SU-DHL-6 (cell line): ENCODE measurements around the gene DEPDC1B.
"Not testable (repeated sequence)": the region's sequence is repeated elsewhere in the genome, so short reads cannot be mapped to it uniquely, and the experiment has no call there.

Experiments used
- H2AFZ ChIP-seq: fragments of 200-600 bp; sonication (generic); 2 replicates; pipeline ENCODE4 v1.6.1; 2014; ENCODE audit warnings: low read depth, mild to moderate bottlenecking, moderate library complexity, mixed read lengths, antibody characterized with exemption, low read length; ENCODE audit not compliant: severe bottlenecking
- H3F3A ChIP-seq: fragments of 200-600 bp; shearing (Covaris generic); 2 replicates; pipeline ENCODE4 v1.6.0; 2016; ENCODE audit warnings: antibody characterized with exemption, mild to moderate bottlenecking; ENCODE audit not compliant: insufficient read depth
- H3K27ac ChIP-seq: fragments of 200-600 bp; sonication (generic); 2 replicates; pipeline ENCODE4 v1.5.1; 2016; ENCODE audit warnings: low read depth, mild to moderate bottlenecking, low read length, moderate library complexity, mixed read lengths
- H3K27me3 ChIP-seq: fragments of 200-600 bp; sonication (generic), shearing (Covaris generic); 2 replicates; pipeline ENCODE4 v1.6.0; 2014; ENCODE audit warnings: mild to moderate bottlenecking, low read length
- H3K36me3 ChIP-seq: fragments of 200-600 bp; sonication (generic); 2 replicates; pipeline ENCODE4 v1.6.1; 2014; ENCODE audit warnings: mild to moderate bottlenecking, low read length, mixed read lengths
- H3K4me2 ChIP-seq: fragments of 300-600, 200-600 bp; shearing (Covaris generic), sonication (generic); 2 replicates; pipeline ENCODE4 v1.6.0; 2014; ENCODE audit warnings: low read length, low read depth, mild to moderate bottlenecking; ENCODE audit not compliant: poor library complexity, severe bottlenecking
- H3K4me3 ChIP-seq: fragments of 200-600 bp; sonication (generic); 2 replicates; pipeline ENCODE4 v1.5.1; 2014; ENCODE audit warnings: antibody characterized with exemption, low read length, mild to moderate bottlenecking, mixed read lengths; ENCODE audit not compliant: insufficient read depth, poor library complexity, severe bottlenecking
- H3K79me2 ChIP-seq: fragments of 200-600 bp; sonication (generic); 2 replicates; pipeline ENCODE4 v1.6.1; 2014; ENCODE audit warnings: mild to moderate bottlenecking, low read length, moderate library complexity; ENCODE audit not compliant: insufficient read depth
- H3K9ac ChIP-seq: fragments of 200-600 bp; sonication (generic); 2 replicates; pipeline ENCODE4 v1.7.0; 2014; ENCODE audit warnings: mild to moderate bottlenecking, low read length
- H3K9me2 ChIP-seq: fragments of 200-600 bp; sonication (generic); replicated peaks from 2 replicates; pipeline ENCODE4 v1.6.1; 2014; ENCODE audit warnings: low read length; ENCODE audit not compliant: insufficient read depth
- H3K9me3 ChIP-seq: fragments of 200-600 bp; sonication (generic); 2 replicates; pipeline ENCODE4 v1.6.1; 2014; ENCODE audit warnings: low read length, mixed read lengths; ENCODE audit not compliant: insufficient read depth
- H4K20me1 ChIP-seq: fragments of 200-600 bp; sonication (generic); 2 replicates; pipeline ENCODE4 v1.6.1; 2014; ENCODE audit warnings: low read depth, mild to moderate bottlenecking, antibody characterized with exemption, low read length, moderate library complexity, mixed read lengths
- EZH2phosphoT487 ChIP-seq: fragments of 200-600 bp; sonication (generic), shearing (Covaris generic); conservative IDR thresholded peaks from 2 replicates; pipeline ENCODE4 v1.6.1; 2018; ENCODE audit warnings: mild to moderate bottlenecking, antibody characterized with exemption, low read length, moderate library complexity, mixed read lengths
- TF ChIP-seq, protein P1 (sequence below): fragments of 200-600 bp; sonication (generic); IDR thresholded peaks from one replicate; pipeline ENCODE4 v1.5.1; 2017; ENCODE audit warnings: antibody characterized with exemption, mild to moderate bottlenecking, low read length, moderate library complexity; ENCODE audit not compliant: insufficient read depth, poor library complexity, severe bottlenecking

Gene DEPDC1B

GRCh38 chr5:60740322-60740721, 40.4 kb upstream of the DEPDC1B start:
- TF ChIP-seq EZH2phosphoT487 = no peak
- TF ChIP-seq, protein P1, sequence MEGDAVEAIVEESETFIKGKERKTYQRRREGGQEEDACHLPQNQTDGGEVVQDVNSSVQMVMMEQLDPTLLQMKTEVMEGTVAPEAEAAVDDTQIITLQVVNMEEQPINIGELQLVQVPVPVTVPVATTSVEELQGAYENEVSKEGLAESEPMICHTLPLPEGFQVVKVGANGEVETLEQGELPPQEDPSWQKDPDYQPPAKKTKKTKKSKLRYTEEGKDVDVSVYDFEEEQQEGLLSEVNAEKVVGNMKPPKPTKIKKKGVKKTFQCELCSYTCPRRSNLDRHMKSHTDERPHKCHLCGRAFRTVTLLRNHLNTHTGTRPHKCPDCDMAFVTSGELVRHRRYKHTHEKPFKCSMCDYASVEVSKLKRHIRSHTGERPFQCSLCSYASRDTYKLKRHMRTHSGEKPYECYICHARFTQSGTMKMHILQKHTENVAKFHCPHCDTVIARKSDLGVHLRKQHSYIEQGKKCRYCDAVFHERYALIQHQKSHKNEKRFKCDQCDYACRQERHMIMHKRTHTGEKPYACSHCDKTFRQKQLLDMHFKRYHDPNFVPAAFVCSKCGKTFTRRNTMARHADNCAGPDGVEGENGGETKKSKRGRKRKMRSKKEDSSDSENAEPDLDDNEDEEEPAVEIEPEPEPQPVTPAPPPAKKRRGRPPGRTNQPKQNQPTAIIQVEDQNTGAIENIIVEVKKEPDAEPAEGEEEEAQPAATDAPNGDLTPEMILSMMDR = no peak
- H3K4me3 ChIP-seq = no peak overlapping the region
- no peak overlapping the region for H3K4me2 ChIP-seq
- no peaks in the 10 kb centered on the region for H3F3A ChIP-seq
- no peaks in the 10 kb centered on the region for H3K79me2 ChIP-seq
- no peaks in the 10 kb centered on the region for H3K9me2 ChIP-seq
- H3K27ac ChIP-seq = no peak overlapping the region
- H3K9me3 ChIP-seq = no peaks in the 10 kb centered on the region
- no peaks in the 10 kb centered on the region for H3K36me3 ChIP-seq
- no peak overlapping the region for H3K9ac ChIP-seq
- H4K20me1 ChIP-seq = no peaks in the 10 kb centered on the region
- no peaks in the 10 kb centered on the region for H3K27me3 ChIP-seq
- H2AFZ ChIP-seq = no peak overlapping the region

DNA sequence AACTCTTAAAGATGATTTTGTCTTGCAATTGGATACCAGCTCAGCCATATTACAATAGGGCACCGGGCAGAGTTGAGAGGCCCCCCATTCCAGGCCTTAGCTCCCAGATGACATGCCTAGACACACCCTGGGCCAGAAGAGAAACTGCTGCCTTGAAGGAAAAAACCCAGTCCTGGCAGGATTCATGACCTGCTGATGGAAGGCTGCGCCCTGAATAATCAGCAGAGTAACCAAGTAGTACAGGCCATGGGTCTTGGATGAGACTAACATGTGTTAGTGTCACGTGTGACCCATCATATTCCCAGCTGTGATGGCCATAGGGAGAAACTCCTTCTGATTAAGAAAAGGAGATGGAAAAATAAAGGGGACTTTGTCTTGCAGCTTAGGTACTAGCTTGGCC, 39.0 kb upstream of the DEPDC1B start:
- Histone ChIP-seq H4K20me1 (no peaks in the 10 kb centered on the region), H3K9me2 (no peaks in the 10 kb centered on the region), H3K27me3 (no peaks in the 10 kb centered on the region), H2AFZ (no peak overlapping the region), H3K9me3 (no peaks in the 10 kb centered on the region), H3K4me3 (no peak overlapping the region), H3K36me3 (no peaks in the 10 kb centered on the region), H3F3A (no peaks in the 10 kb centered on the region), H3K79me2 (no peaks in the 10 kb centered on the region), H3K9ac (no peak overlapping the region), H3K27ac (no peak overlapping the region), H3K4me2 (no peak overlapping the region)
- no peak for TF ChIP-seq EZH2phosphoT487
- TF ChIP-seq, protein P1 = no peak

GRCh38 chr5:60738461-60738860, 38.5 kb upstream of the DEPDC1B start:
- Histone ChIP-seq H3K79me2 (no peaks in the 10 kb centered on the region), H3K4me2 (no peak overlapping the region), H3K27me3 (no peaks in the 10 kb centered on the region), H3K9me2 (no peaks in the 10 kb centered on the region), H3F3A (no peaks in the 10 kb centered on the region), H3K4me3 (no peak overlapping the region), H3K9ac (no peak overlapping the region), H3K27ac (no peak overlapping the region), H2AFZ (no peak overlapping the region), H4K20me1 (no peaks in the 10 kb centered on the region), H3K36me3 (no peaks in the 10 kb centered on the region), H3K9me3 (no peaks in the 10 kb centered on the region)
- TF ChIP-seq, protein P1 = no peak
- no peak for TF ChIP-seq EZH2phosphoT487

DNA sequence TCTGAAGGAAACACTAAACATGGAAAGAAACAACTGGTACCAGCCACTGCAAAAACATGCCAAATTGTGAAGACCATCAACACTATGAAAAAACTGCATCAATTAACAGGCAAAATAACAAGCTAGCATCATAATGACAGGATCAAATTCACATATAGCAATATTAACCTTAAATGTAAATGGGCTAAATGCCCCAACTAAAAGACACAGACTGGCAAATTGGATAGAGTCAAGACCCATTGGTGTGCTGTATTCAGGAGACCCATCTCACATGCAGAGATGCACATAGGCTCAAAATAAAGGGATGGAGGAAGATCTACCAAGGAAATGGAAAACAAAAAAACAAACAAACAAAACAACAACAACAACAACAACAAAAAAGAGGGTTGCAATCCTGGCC, 30.9 kb upstream of the DEPDC1B start:
- not testable (repeated sequence) for H3K9ac ChIP-seq, H3K27me3 ChIP-seq, H2AFZ ChIP-seq, H3K27ac ChIP-seq, H3F3A ChIP-seq, H3K36me3 ChIP-seq, H3K4me3 ChIP-seq, H3K9me2 ChIP-seq, H3K4me2 ChIP-seq, H4K20me1 ChIP-seq, H3K9me3 ChIP-seq, H3K79me2 ChIP-seq
